Measurements from ENCODE around the gene EPS15.

EPS15 gene

GRCh38 chr1:51385776-51386175 lies 133.3 kb downstream of the EPS15 start:
- peaks cover 4% of the 10 kb centered on the region for H3K36me3 ChIP-seq (ENCODE audit: insufficient read depth, low read length)
- H3K9me3 ChIP-seq (ENCODE audit: low read length): peaks cover 18% of the 10 kb centered on the region
- no peak overlapping the region for H3K4me3 ChIP-seq (ENCODE audit: low read length)

GRCh38 chr1:51381964-51382363 lies 137.1 kb downstream of the EPS15 start:
- Histone ChIP-seq H3K4me1 (ENCODE audit: insufficient read depth, low read length) (no peaks in the 10 kb centered on the region), H3K9me3 (ENCODE audit: low read length) (peaks cover 30% of the 10 kb centered on the region), H2AFZ (ENCODE audit: low read depth, low read length) (no peak overlapping the region), H3K36me3 (ENCODE audit: insufficient read depth, low read length) (peaks cover 10% of the 10 kb centered on the region), H3K4me3 (ENCODE audit: low read length) (no peak overlapping the region), H3K27me3 (ENCODE audit: insufficient read depth, low read length) (no peaks in the 10 kb centered on the region)

More at GRCh38 chr1:51385776-51386175, 133.3 kb downstream of the EPS15 start:
- Histone ChIP-seq H3K27me3 (ENCODE audit: insufficient read depth, low read length) (no peaks in the 10 kb centered on the region), H2AFZ (ENCODE audit: low read depth, low read length) (no peak overlapping the region), H3K4me1 (ENCODE audit: insufficient read depth, low read length) (no peaks in the 10 kb centered on the region)

GRCh38 chr1:51380936-51381335 lies 138.1 kb downstream of the EPS15 start:
- Histone ChIP-seq H3K9me3 (ENCODE audit: low read length) (peaks cover 26% of the 10 kb centered on the region), H3K27me3 (ENCODE audit: insufficient read depth, low read length) (no peaks in the 10 kb centered on the region), H3K4me1 (ENCODE audit: insufficient read depth, low read length) (no peaks in the 10 kb centered on the region), H2AFZ (ENCODE audit: low read depth, low read length) (no peak overlapping the region), H3K4me3 (ENCODE audit: low read length) (no peak overlapping the region), H3K36me3 (ENCODE audit: insufficient read depth, low read length) (peaks cover 10% of the 10 kb centered on the region)

- no peak overlapping the region for H2AFZ ChIP-seq (ENCODE audit: low read depth, low read length)
- peaks cover 7% of the 10 kb centered on the region for H3K36me3 ChIP-seq (ENCODE audit: insufficient read depth, low read length)
- H3K9me3 ChIP-seq (ENCODE audit: low read length): peaks cover 20% of the 10 kb centered on the region
- no peaks in the 10 kb centered on the region for H3K4me1 ChIP-seq (ENCODE audit: insufficient read depth, low read length)
- H3K27me3 ChIP-seq (ENCODE audit: insufficient read depth, low read length): no peaks in the 10 kb centered on the region
- no peak overlapping the region for H3K4me3 ChIP-seq (ENCODE audit: low read length)
Observed at GRCh38 chr1:51378871-51379270, 140.2 kb downstream of the EPS15 start.

- peaks cover 12% of the 10 kb centered on the region for H3K36me3 ChIP-seq (ENCODE audit: insufficient read depth, low read length)
Observed at GRCh38 chr1:51373898-51374297, 145.2 kb downstream of the EPS15 start.

GRCh38 chr1:51372561-51372960 lies 146.5 kb downstream of the EPS15 start:
- Histone ChIP-seq H3K36me3 (ENCODE audit: insufficient read depth, low read length) (peaks cover 9% of the 10 kb centered on the region), H3K4me1 (ENCODE audit: insufficient read depth, low read length) (no peaks in the 10 kb centered on the region), H3K4me3 (ENCODE audit: low read length) (no peak overlapping the region)

More at GRCh38 chr1:51373898-51374297, 145.2 kb downstream of the EPS15 start:
- no peak overlapping the region for H2AFZ ChIP-seq (ENCODE audit: low read depth, low read length)
- H3K4me1 ChIP-seq (ENCODE audit: insufficient read depth, low read length): no peaks in the 10 kb centered on the region
- peaks cover 3% of the 10 kb centered on the region for H3K9me3 ChIP-seq (ENCODE audit: low read length)
- no peaks in the 10 kb centered on the region for H3K27me3 ChIP-seq (ENCODE audit: insufficient read depth, low read length)
- no peak overlapping the region for H3K4me3 ChIP-seq (ENCODE audit: low read length)

GRCh38 chr1:51369171-51369570 lies 149.9 kb downstream of the EPS15 start:
- Histone ChIP-seq H3K36me3 (ENCODE audit: insufficient read depth, low read length) (peaks cover 11% of the 10 kb centered on the region), H3K27me3 (ENCODE audit: insufficient read depth, low read length) (no peaks in the 10 kb centered on the region), H2AFZ (ENCODE audit: low read depth, low read length) (no peak overlapping the region), H3K9me3 (ENCODE audit: low read length) (no peaks in the 10 kb centered on the region), H3K4me3 (ENCODE audit: low read length) (no peak overlapping the region), H3K4me1 (ENCODE audit: insufficient read depth, low read length) (no peaks in the 10 kb centered on the region)

More at GRCh38 chr1:51372561-51372960, 146.5 kb downstream of the EPS15 start:
- H2AFZ ChIP-seq (ENCODE audit: low read depth, low read length): no peak overlapping the region
- H3K9me3 ChIP-seq (ENCODE audit: low read length): no peaks in the 10 kb centered on the region
- no peaks in the 10 kb centered on the region for H3K27me3 ChIP-seq (ENCODE audit: insufficient read depth, low read length)

- H3K4me3 ChIP-seq (ENCODE audit: low read length): no peak overlapping the region
- no peaks in the 10 kb centered on the region for H3K9me3 ChIP-seq (ENCODE audit: low read length)
- no peaks in the 10 kb centered on the region for H3K27me3 ChIP-seq (ENCODE audit: insufficient read depth, low read length)
- no peaks in the 10 kb centered on the region for H3K4me1 ChIP-seq (ENCODE audit: insufficient read depth, low read length)
- H3K36me3 ChIP-seq (ENCODE audit: insufficient read depth, low read length): peaks cover 17% of the 10 kb centered on the region
- H2AFZ ChIP-seq (ENCODE audit: low read depth, low read length): no peak overlapping the region
Observed at GRCh38 chr1:51365774-51366173, 153.3 kb downstream of the EPS15 start.

- Histone ChIP-seq H3K4me3 (ENCODE audit: low read length) (no peak overlapping the region), H2AFZ (ENCODE audit: low read depth, low read length) (no peak overlapping the region), H3K4me1 (ENCODE audit: insufficient read depth, low read length) (no peaks in the 10 kb centered on the region), H3K27me3 (ENCODE audit: insufficient read depth, low read length) (no peaks in the 10 kb centered on the region), H3K9me3 (ENCODE audit: low read length) (no peaks in the 10 kb centered on the region), H3K36me3 (ENCODE audit: insufficient read depth, low read length) (peaks cover 32% of the 10 kb centered on the region)
Observed at GRCh38 chr1:51359879-51360278, 159.2 kb downstream of the EPS15 start.

- H3K4me1 ChIP-seq (ENCODE audit: insufficient read depth, low read length): no peaks in the 10 kb centered on the region
- H2AFZ ChIP-seq (ENCODE audit: low read depth, low read length): no peak overlapping the region
- H3K9me3 ChIP-seq (ENCODE audit: low read length): no peaks in the 10 kb centered on the region
- H3K27me3 ChIP-seq (ENCODE audit: insufficient read depth, low read length): no peaks in the 10 kb centered on the region
- H3K4me3 ChIP-seq (ENCODE audit: low read length): no peak overlapping the region
- peaks cover 21% of the 10 kb centered on the region for H3K36me3 ChIP-seq (ENCODE audit: insufficient read depth, low read length)
Observed at GRCh38 chr1:51355382-51355781, 163.7 kb downstream of the EPS15 start.

GRCh38 chr1:51354416-51354815 lies 164.7 kb downstream of the EPS15 start:
- Histone ChIP-seq H3K9me3 (ENCODE audit: low read length) (no peaks in the 10 kb centered on the region), H2AFZ (ENCODE audit: low read depth, low read length) (no peak overlapping the region), H3K27me3 (ENCODE audit: insufficient read depth, low read length) (no peaks in the 10 kb centered on the region), H3K4me3 (ENCODE audit: low read length) (no peak overlapping the region), H3K4me1 (ENCODE audit: insufficient read depth, low read length) (no peaks in the 10 kb centered on the region), H3K36me3 (ENCODE audit: insufficient read depth, low read length) (peaks cover 19% of the 10 kb centered on the region)

GRCh38 chr1:51351907-51352306 lies 167.2 kb downstream of the EPS15 start:
- Histone ChIP-seq H3K9me3 (ENCODE audit: low read length) (no peaks in the 10 kb centered on the region), H3K4me3 (ENCODE audit: low read length) (no peak overlapping the region), H3K4me1 (ENCODE audit: insufficient read depth, low read length) (no peaks in the 10 kb centered on the region), H2AFZ (ENCODE audit: low read depth, low read length) (no peak overlapping the region), H3K27me3 (ENCODE audit: insufficient read depth, low read length) (no peaks in the 10 kb centered on the region), H3K36me3 (ENCODE audit: insufficient read depth, low read length) (peaks cover 14% of the 10 kb centered on the region)

- no peaks in the 10 kb centered on the region for H3K4me1 ChIP-seq (ENCODE audit: insufficient read depth, low read length)
Observed at GRCh38 chr1:51349862-51350261, 169.2 kb downstream of the EPS15 start.

GRCh38 chr1:51348147-51348527 lies 170.9 kb downstream of the EPS15 start:
- Histone ChIP-seq H3K4me1 (ENCODE audit: insufficient read depth, low read length) (no peaks in the 10 kb centered on the region), H3K4me3 (ENCODE audit: low read length) (no peak overlapping the region), H2AFZ (ENCODE audit: low read depth, low read length) (no peak overlapping the region), H3K27me3 (ENCODE audit: insufficient read depth, low read length) (peaks cover 30% of the 10 kb centered on the region), H3K36me3 (ENCODE audit: insufficient read depth, low read length) (no peaks in the 10 kb centered on the region), H3K9me3 (ENCODE audit: low read length) (no peaks in the 10 kb centered on the region)

More at GRCh38 chr1:51349862-51350261, 169.2 kb downstream of the EPS15 start:
- no peaks in the 10 kb centered on the region for H3K9me3 ChIP-seq (ENCODE audit: low read length)
- peaks cover 13% of the 10 kb centered on the region for H3K27me3 ChIP-seq (ENCODE audit: insufficient read depth, low read length)
- no peak overlapping the region for H3K4me3 ChIP-seq (ENCODE audit: low read length)
- no peak overlapping the region for H2AFZ ChIP-seq (ENCODE audit: low read depth, low read length)
- peaks cover 2% of the 10 kb centered on the region for H3K36me3 ChIP-seq (ENCODE audit: insufficient read depth, low read length)

Data from neuron (in vitro differentiated cells).